ENCODE measurements around the gene IZUMO1.

DNA sequence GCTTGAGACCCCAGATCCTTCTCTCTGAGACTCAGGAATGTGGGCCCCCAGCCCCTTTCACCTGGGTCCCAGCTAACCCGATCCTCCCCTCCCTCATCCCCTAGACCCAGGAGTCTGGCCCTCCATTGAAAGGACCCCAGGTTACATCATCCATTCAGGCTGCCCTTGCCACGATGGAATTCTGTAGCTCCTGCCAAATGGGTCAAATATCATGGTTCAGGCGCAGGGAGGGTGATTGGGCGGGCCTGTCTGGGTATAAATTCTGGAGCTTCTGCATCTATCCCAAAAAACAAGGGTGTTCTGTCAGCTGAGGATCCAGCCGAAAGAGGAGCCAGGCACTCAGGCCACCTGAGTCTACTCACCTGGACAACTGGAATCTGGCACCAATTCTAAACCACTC lies 9.1 kb upstream of the IZUMO1 start:
- TF ChIP-seq CTCF (IDR thresholded peaks at IDR 0.05; ENCODE audit: insufficient read depth, low read depth, low read length) = no peak
- no peak for TF ChIP-seq EZH2 (IDR thresholded peaks at IDR 0.05; ENCODE audit: insufficient read depth, low read length)

Data from astrocyte (in vitro differentiated cells and primary cell).